Hepatocyte (in vitro differentiated cells): ENCODE data around the gene TH.

Experiments
- CTCF ChIP-seq: fragments of 200-600 bp; sonication (generic); IDR thresholded peaks from 2 replicates; pipeline ENCODE4 v1.5.1; 2016; ENCODE audit warnings: antibody characterized with exemption, mild to moderate bottlenecking; ENCODE audit not compliant: poor library complexity
- EZH2 ChIP-seq: fragments of 200-600 bp; sonication (generic); IDR thresholded peaks from 2 replicates; pipeline ENCODE4 v1.6.1; 2016; ENCODE audit warnings: antibody characterized with exemption, mild to moderate bottlenecking, borderline replicate concordance
- EZH2phosphoT487 ChIP-seq: fragments of 200-600 bp; sonication (generic); IDR thresholded peaks from one replicate; pipeline ENCODE4 v1.6.1; 2018; ENCODE audit warnings: antibody characterized with exemption, mild to moderate bottlenecking, low read depth, moderate library complexity; ENCODE audit not compliant: unreplicated experiment, severe bottlenecking

- TF ChIP-seq CTCF: no peak
- no peak for TF ChIP-seq EZH2
- TF ChIP-seq EZH2phosphoT487: no peak
These were observed 43.1 kb upstream of the TH start for GRCh38 chr11:2214527-2215229.
